Liver (tissue), 3 donors: ENCODE data around the gene VWA3A.

Experiments
- ATF3 ChIP-seq: IDR thresholded peaks from 2 replicates; pipeline ENCODE4 v1.6.1; 2016; ENCODE audit warnings: antibody characterized with exemption
- FOXA1 ChIP-seq: IDR thresholded peaks from 2 replicates; pipeline ENCODE4 v1.6.1; 2016; ENCODE audit warnings: antibody characterized with exemption
- GABPA ChIP-seq, 2 donors: IDR thresholded peaks in 1 of 2; conservative IDR thresholded peaks in 1 of 2; 2 replicates each; pipeline ENCODE4 v1.6.1; 2016; ENCODE audit warnings: antibody characterized with exemption in 2 of 2, mild to moderate bottlenecking in 1 of 2, moderate library complexity in 1 of 2
- JUND ChIP-seq, 2 donors: IDR thresholded peaks; 2 replicates each; pipeline ENCODE4 v1.6.1; 2016; ENCODE audit warnings: antibody characterized with exemption in 2 of 2
- MAX ChIP-seq: IDR thresholded peaks from 2 replicates; pipeline ENCODE4 v1.6.1; 2016; ENCODE audit warnings: antibody characterized with exemption
- RAD21 ChIP-seq, 2 donors: IDR thresholded peaks; 2 replicates each; pipeline ENCODE4 v1.6.1; 2016; ENCODE audit warnings: antibody characterized with exemption in 2 of 2, mild to moderate bottlenecking in 2 of 2
- SP1 ChIP-seq: IDR thresholded peaks from 2 replicates; pipeline ENCODE4 v1.6.1; 2018; ENCODE audit warnings: antibody characterized with exemption, mild to moderate bottlenecking
- TAF1 ChIP-seq: conservative IDR thresholded peaks from 2 replicates; pipeline ENCODE4 v1.6.1; 2016; ENCODE audit warnings: antibody characterized with exemption, mild to moderate bottlenecking
- YY1 ChIP-seq: IDR thresholded peaks from 2 replicates; pipeline ENCODE4 v1.6.1; 2016; ENCODE audit warnings: antibody characterized with exemption, mild to moderate bottlenecking
- ZBTB33 ChIP-seq: IDR thresholded peaks from 2 replicates; pipeline ENCODE4 v1.6.1; 2016; ENCODE audit warnings: antibody characterized with exemption
- TF ChIP-seq, protein P1 (sequence below): fragments of 150-350 bp; IDR thresholded peaks from 2 replicates; pipeline ENCODE4 v1.5.1; 2017; ENCODE audit warnings: improper control_type of control experiment, low read depth, low read length; ENCODE audit not compliant: missing input control
- TF ChIP-seq, protein P2 (sequence below): IDR thresholded peaks from 2 replicates; pipeline ENCODE4 v1.6.1; 2016; ENCODE audit warnings: antibody characterized with exemption, mild to moderate bottlenecking
- donor health status: healthy.
- donor health status: healthy.

- no peak for TF ChIP-seq YY1
- TF ChIP-seq, protein P1, sequence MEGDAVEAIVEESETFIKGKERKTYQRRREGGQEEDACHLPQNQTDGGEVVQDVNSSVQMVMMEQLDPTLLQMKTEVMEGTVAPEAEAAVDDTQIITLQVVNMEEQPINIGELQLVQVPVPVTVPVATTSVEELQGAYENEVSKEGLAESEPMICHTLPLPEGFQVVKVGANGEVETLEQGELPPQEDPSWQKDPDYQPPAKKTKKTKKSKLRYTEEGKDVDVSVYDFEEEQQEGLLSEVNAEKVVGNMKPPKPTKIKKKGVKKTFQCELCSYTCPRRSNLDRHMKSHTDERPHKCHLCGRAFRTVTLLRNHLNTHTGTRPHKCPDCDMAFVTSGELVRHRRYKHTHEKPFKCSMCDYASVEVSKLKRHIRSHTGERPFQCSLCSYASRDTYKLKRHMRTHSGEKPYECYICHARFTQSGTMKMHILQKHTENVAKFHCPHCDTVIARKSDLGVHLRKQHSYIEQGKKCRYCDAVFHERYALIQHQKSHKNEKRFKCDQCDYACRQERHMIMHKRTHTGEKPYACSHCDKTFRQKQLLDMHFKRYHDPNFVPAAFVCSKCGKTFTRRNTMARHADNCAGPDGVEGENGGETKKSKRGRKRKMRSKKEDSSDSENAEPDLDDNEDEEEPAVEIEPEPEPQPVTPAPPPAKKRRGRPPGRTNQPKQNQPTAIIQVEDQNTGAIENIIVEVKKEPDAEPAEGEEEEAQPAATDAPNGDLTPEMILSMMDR = no peak
- TF ChIP-seq TAF1 = no peak
- TF ChIP-seq MAX = no peak
- no peak for TF ChIP-seq GABPA (IDR thresholded peaks at IDR 0.05 in 1 of 2, conservative IDR thresholded peaks at IDR 0.05 in 1 of 2)
- TF ChIP-seq FOXA1 = no peak
- no peak for TF ChIP-seq ZBTB33
- TF ChIP-seq JUND (IDR thresholded peaks at IDR 0.05) = no peak
- TF ChIP-seq, protein P2, sequence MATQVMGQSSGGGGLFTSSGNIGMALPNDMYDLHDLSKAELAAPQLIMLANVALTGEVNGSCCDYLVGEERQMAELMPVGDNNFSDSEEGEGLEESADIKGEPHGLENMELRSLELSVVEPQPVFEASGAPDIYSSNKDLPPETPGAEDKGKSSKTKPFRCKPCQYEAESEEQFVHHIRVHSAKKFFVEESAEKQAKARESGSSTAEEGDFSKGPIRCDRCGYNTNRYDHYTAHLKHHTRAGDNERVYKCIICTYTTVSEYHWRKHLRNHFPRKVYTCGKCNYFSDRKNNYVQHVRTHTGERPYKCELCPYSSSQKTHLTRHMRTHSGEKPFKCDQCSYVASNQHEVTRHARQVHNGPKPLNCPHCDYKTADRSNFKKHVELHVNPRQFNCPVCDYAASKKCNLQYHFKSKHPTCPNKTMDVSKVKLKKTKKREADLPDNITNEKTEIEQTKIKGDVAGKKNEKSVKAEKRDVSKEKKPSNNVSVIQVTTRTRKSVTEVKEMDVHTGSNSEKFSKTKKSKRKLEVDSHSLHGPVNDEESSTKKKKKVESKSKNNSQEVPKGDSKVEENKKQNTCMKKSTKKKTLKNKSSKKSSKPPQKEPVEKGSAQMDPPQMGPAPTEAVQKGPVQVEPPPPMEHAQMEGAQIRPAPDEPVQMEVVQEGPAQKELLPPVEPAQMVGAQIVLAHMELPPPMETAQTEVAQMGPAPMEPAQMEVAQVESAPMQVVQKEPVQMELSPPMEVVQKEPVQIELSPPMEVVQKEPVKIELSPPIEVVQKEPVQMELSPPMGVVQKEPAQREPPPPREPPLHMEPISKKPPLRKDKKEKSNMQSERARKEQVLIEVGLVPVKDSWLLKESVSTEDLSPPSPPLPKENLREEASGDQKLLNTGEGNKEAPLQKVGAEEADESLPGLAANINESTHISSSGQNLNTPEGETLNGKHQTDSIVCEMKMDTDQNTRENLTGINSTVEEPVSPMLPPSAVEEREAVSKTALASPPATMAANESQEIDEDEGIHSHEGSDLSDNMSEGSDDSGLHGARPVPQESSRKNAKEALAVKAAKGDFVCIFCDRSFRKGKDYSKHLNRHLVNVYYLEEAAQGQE = no peak
- TF ChIP-seq ATF3 = no peak
- no peak for TF ChIP-seq SP1
- no peak for TF ChIP-seq RAD21 (IDR thresholded peaks at IDR 0.05)
Measured at GRCh38 chr16:22109258-22109898, 17.0 kb downstream of the VWA3A start.
